ENCODE results near the gene RASSF1.

DNA sequence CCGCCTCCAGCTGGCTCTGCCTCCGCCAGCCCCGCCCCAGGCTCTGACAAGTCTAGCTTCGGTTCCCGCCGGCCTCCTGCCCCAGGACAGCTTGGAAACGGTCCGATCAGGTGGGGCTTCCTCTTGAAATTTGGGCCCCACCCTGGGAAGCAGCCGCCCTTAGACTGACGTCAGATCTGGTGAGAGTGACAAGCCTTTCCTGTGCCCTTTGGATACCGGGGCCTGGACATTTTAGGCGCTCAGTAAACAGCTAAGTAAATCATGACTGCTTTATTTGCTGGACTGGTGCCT lies 41.1 kb downstream of the RASSF1 start:
- TF ChIP-seq CTCF (IDR thresholded peaks at IDR 0.05; ENCODE audit: low read depth, low read length, poor library complexity, severe bottlenecking) (no peak), EZH2phosphoT487 (IDR thresholded peaks at IDR 0.05; ENCODE audit: borderline replicate concordance, low read length) (no peak)
